ENCODE data around the gene FOXL3.

FOXL3 gene

GRCh38 chr7:300048-300447 is 10.1 kb downstream of the FOXL3 start:
- FAIRE-seq (no peak), DNase-seq (ENCODE audit: extremely low spot score, insufficient read length, low read depth) (no peak)

DNA sequence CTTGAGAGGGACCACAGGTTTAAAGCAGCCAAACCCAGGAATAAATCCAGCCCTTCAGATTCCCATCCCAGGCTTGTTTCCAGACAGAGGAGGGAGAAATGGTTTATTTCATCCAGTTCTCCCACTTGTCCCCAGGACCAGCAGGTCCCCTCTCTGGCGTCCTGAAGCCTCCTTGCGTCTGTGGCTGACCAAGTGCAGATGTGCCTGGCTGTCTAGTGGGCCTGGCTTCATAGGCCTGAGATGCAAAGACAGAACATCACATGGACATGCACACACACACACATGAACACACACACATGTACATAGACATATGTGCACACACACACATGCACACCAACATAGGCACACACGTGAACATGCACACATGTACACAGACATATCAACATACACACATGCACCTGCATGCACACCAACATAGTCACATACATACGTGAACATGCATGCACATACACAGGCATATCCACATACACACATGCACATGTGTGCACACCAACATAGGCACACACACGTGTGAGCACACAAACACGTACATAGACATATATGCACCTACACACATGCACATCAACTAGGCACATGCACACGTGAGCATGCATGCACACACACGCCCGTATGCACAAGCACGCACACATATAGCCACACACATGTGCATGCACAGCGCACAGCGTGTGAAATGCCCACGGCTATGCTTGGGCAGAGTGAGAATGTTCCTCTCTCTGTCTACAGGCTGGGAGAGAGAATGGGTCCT is 10.7 kb downstream of the FOXL3 start:
- FAIRE-seq (no peak), DNase-seq (ENCODE audit: extremely low spot score, insufficient read length, low read depth) (no peak)

GRCh38 chr7:301291-302053 is 11.5 kb downstream of the FOXL3 start:
- no peak for FAIRE-seq

DNA sequence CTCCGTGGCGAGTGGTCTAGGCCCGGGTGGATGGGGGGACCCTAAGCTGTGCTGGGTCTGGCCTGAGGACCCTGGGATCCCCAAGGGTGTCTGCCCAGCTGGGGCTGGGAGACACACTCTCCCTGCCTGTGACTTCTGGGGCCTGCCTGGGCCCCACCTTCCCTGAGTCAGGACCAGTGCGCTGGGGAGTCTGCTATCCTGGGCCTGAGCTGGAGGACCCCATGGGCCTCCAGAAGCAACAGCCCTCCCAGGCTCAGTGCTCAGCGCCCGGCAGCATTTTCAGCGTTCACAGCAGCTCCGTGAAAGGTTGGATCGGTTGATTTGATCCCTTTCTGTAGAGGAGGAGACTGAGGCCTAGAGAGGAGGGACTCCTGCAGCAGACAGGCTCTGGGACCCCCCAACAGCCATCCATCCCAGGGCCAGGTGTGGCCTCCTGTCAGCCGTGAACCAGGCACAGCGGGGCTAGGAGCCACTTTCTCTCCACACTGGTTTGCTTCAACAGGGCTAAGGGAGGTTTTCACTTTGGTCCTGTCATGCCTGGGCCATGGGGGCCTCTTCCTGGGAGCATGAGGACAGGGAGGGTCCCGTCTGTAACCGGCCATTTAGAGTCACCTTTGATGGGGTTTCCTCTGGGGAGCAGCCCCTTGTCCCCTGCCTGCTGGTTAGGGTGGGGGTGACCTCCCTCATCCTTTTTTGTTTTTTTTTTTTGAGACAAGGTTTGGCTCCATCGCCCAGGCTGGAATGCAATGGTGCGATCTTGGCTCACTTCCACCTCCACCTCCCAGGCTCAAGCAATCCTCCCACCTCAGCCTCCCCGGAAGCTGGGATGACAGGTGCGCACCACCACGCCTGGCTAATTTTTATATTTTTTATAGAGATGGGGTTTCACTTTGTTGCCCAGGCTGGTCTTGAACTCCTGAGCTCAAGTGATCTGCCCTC is 12.4 kb downstream of the FOXL3 start:
- FAIRE-seq (no peak), DNase-seq (ENCODE audit: extremely low spot score, insufficient read length, low read depth) (no peak)

More at GRCh38 chr7:301291-302053, 11.5 kb downstream of the FOXL3 start:
- DNase-seq (ENCODE audit: extremely low spot score, insufficient read length, low read depth) = no peak

- no peak for FAIRE-seq
- no peak for DNase-seq (ENCODE audit: extremely low spot score, insufficient read length, low read depth)
Measured at GRCh38 chr7:303425-303824, 13.5 kb downstream of the FOXL3 start.

DNA sequence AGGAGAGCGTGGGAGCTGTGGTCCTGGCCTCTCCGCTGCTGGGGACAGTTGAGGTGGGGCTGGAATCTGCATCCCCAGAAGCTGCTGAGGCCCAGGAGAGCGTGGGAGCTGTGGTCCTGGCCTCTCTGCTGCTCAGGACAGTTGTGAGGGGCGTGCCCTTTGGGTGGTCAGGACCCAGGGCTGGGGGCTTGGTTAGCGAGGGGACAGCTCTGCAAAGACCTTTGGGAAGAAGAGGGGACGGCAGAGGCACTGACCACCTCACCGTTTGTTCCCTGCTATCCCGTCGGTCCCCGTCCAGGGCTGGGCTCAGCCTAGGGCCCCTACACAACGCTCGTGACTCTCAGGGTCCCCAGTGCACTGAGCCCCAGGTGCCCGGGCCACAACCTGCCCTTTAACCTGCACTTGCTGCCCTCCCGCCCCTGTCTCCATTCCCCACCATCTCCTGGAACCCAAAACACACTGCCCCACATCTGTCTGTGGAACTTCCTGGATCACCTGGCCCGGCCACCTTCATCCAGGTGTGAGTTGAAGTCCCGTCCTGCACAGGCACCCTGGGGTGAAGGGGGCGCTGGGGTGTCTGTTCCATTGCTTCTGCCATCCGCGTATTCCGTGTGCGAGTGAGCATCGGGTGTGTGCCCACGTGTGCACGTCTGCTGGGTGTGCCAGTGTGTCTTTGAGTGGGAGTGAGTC is 14.1 kb downstream of the FOXL3 start:
- DNase-seq (ENCODE audit: extremely low spot score, insufficient read length, low read depth) (no peak), FAIRE-seq (no peak)

DNA sequence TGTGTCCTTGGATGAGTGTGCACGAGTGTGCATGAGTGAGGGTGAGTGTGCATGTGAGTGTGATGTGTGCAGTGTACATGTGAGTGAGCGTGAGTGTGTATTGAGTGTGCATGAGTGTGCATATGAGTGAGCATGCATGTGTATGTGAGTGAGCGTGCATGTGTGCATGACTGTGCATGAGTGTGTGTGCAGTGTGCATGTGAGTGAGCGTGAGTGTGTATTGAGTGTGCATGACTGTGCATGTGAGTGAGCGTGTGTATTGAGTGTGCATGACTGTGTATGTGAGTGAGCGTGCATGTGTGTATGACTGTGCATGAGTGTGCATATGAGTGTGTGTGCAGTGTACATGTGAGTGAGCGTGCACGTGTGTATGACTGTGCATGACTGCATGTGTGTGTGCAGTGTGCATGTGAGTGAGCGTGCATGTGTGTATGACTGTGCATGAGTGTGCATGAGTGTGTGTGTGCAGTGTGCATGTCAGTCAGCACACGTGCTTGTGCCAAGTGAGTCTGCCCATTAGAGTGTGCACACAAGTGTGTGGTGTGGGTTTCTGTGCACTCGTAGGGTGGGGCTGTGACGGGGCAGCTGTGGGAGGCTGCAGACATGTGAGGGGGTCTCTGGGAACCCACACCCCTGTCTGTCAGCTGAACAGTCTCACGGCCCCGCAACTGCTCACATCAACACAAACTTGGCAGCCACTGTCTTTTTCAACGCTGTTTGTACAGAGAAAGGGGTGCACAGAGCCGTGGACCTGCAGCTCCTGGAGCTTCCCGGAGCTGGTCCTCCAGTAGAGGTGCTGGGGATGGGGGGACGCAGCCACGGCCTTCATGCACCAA is 14.8 kb downstream of the FOXL3 start:
- FAIRE-seq (no peak), DNase-seq (ENCODE audit: extremely low spot score, insufficient read length, low read depth) (no peak)

DNA sequence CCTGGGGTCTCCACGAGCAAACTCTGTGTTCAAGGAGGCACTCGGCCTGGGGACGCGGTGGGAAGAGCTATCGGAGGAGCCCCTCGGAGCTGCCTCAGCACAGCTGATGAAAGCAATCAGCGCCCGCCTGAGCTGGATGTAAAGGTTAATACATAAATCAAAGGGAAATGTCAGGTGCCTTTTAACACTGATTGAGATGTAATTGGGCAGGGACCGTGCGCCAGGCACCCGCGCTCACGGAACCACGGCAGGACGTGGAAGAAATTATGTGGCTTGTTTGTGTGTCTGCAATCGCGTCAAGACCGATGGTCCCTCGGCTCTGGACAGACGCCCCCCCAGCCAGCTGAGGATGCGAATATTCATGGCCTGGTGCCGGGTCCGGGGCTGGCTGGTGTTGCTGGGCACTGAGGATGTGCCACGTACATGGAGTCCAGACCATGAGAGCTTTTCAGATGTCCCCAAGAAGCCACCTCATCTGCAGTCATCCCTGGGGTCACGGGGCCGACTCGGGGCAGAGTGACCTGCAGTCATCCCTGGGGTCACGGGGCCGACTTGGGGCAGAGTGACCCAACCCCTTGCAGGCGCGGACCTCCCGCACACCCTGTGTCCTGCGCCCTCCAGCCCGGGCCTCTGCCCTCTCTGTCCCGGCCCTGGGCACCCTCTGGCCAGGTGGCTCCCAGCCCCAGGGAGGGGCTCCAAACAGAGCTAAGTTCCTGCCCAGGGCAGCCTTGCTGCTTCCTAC is 15.6 kb downstream of the FOXL3 start:
- FAIRE-seq = no peak
- no peak for DNase-seq (ENCODE audit: extremely low spot score, insufficient read length, low read depth)

DNA sequence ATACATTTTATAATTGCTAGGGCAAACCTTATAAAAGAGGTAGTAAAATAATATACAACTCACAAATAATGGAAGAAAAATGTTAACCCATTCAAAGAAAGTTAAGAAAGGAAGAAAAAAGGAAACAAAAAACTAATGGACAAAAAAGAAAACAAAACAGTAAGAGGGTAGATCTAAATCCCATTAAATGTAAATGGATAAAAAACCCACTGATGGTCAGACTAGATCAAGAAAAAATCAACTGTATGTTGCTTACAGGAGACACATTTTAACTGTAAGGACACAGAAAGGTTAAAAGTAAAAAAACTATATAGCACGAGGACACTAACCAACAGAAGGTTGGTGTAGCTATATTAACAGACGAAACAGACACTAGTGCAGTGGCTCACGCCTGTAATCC is 18.0 kb downstream of the FOXL3 start:
- DNase-seq (ENCODE audit: extremely low spot score, insufficient read length, low read depth) = no peak

DNA sequence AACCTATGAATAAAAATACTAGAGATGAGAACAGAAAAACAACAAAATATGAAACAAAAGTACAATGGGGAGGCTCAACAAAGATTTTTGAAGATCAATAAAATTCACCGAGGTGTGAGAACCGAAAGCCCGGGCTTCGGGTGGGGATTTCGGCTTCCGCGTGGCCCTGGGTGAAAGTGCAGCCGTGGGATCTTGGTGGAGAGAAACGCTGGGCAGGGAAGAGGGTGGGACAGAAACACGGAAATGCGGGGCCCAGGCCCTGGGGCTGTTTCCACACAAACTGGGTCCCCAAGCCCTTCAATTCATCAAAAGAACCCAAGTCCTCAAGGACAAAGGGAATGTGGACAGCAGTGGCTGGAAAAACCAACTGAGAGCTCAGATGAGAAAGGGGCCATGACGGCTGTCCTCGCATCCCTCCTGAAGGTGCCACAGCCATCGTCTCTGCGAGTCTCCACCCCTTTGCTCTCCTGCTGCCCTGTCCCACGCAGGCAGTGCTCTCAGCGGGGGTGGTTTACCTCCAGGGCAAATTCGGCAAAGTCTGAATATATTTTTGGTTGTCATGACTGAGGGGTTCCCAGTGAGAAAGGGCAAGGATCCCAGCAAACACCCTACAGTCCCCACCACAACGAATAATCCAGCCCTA is 19.7 kb downstream of the FOXL3 start:
- FAIRE-seq = no peak
- DNase-seq (ENCODE audit: extremely low spot score, insufficient read length, low read depth) = no peak

More for the DNA sequence above, 18.0 kb downstream of the FOXL3 start:
- FAIRE-seq = no peak

GRCh38 chr7:311131-311680 is 21.2 kb downstream of the FOXL3 start:
- DNase-seq (ENCODE audit: extremely low spot score, insufficient read length, low read depth) = no peak
- FAIRE-seq = no peak

GRCh38 chr7:311796-312195 is 21.8 kb downstream of the FOXL3 start:
- FAIRE-seq = no peak
- DNase-seq (ENCODE audit: extremely low spot score, insufficient read length, low read depth) = no peak

- DNase-seq (ENCODE audit: extremely low spot score, insufficient read length, low read depth) = no peak
- no peak for FAIRE-seq
Measured at GRCh38 chr7:312424-312823, 22.5 kb downstream of the FOXL3 start.

GRCh38 chr7:314853-315252 is 24.9 kb downstream of the FOXL3 start:
- FAIRE-seq (no peak), DNase-seq (ENCODE audit: extremely low spot score, insufficient read length, low read depth) (no peak)

DNA sequence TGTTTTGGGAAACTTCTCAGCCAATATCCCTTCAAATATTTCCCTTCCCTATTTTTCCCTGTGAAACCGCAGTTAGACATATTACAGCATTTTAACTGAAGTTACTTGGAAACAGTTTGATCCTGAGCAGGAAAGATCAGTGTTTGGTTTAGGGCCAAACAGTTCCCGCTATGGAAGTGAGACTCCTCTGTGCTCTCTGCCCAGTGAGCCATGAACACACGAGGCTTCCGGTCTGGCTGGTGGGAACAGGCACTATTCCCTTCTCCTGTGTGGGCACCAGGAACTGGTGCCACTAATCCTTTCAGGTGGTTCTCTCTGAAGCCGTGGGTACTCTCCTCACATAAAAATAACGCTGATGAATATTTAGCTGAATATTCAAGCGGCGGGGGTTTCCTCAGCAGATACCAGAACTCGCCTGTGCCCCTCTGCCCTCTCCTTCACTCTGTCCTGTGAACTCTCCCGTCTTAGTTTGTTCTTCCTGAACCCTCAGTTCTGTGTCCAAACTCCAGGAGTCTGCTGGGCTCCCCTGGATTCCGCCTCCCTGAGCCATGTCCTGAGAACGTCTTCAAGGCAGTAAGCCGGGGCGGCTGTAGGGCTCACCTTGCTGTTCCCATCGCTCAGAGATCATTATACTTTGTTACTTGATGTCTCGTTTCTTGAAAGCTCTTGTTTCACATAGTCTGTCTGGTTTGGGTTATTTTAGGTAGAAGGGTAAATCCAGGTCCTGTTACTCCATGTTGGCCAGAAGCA is 25.7 kb downstream of the FOXL3 start:
- DNase-seq (ENCODE audit: extremely low spot score, insufficient read length, low read depth) (no peak), FAIRE-seq (no peak)

- FAIRE-seq (no peak), DNase-seq (ENCODE audit: extremely low spot score, insufficient read length, low read depth) (no peak)
Measured at GRCh38 chr7:317643-318405, 27.9 kb downstream of the FOXL3 start.

Measured in GM18507 (cell line).